PC-3 (cell line): ENCODE data around the gene GIPC2. TPM values are rescaled to one million over a fixed set of nuclear protein-coding genes. Genes with fewer than 3 reads are reported as not detected.

Experiments used
- ATAC-seq: fragments of 200-7000 bp; cut with Tn5 transposase; 2 replicates; pipeline ENCODE4 v1.9.1; 2020; ENCODE audit warnings: mild to moderate bottlenecking, moderate library complexity
- BruUV-seq: library from RNA; stranded (reverse); fragments of 400-500 nt; replicated peaks from 2 replicates; lab custom pipeline; 2021; lab: Mats Ljungman, UMichigan
- CTCF ChIA-PET: fragments of 300-600 bp; sonication (Branson Sonifier 250); formaldehyde crosslinking; loops from one replicate; lab custom pipeline; 2022; ENCODE audit warnings: antibody characterized with exemption; lab: Charles Lee
- POLR2A ChIA-PET: fragments of 300-600 bp; sonication (Branson Sonifier 250); formaldehyde crosslinking; loops from one replicate; lab custom pipeline; 2022; ENCODE audit warnings: antibody characterized with exemption; ENCODE audit not compliant: unreplicated experiment; lab: Charles Lee
- DNase-seq: peaks from one replicate; pipeline ENCODE4 v3.0.0-alpha.2; 2015
- H2AFZ ChIP-seq: fragments of 300-600 bp; sonication (generic); 2 replicates; pipeline ENCODE4 v1.6.0; 2016; ENCODE audit warnings: antibody characterized with exemption, low read length
- H3F3A ChIP-seq: fragments of 300-600 bp; sonication (generic); one replicate; pipeline ENCODE4 v1.6.0; 2017; ENCODE audit warnings: antibody characterized with exemption, low read length, control low read depth, mild to moderate bottlenecking; ENCODE audit not compliant: unreplicated experiment
- H3K27ac ChIP-seq: fragments of 300-600 bp; sonication (generic); 2 replicates; pipeline ENCODE4 v1.5.1; 2016; ENCODE audit warnings: mild to moderate bottlenecking, low read length
- H3K27me3 ChIP-seq: fragments of 300-600 bp; sonication (generic); 2 replicates; pipeline ENCODE4 v1.6.1; 2016; ENCODE audit warnings: low read length, mixed read lengths
- H3K36me3 ChIP-seq: fragments of 300-600 bp; sonication (generic); 2 replicates; pipeline ENCODE4 v1.6.1; 2016; ENCODE audit warnings: low read depth, mixed run types, low read length, mixed read lengths
- H3K4me1 ChIP-seq: fragments of 300-600 bp; sonication (generic); 2 replicates; pipeline ENCODE4 v1.5.1; 2016; ENCODE audit warnings: low read length; ENCODE audit not compliant: insufficient read depth
- H3K4me2 ChIP-seq: fragments of 300-600 bp; sonication (generic); 2 replicates; pipeline ENCODE4 v1.6.0; 2016; ENCODE audit warnings: low read length
- H3K4me3 ChIP-seq: fragments of 300-600 bp; sonication (generic); 2 replicates; pipeline ENCODE4 v1.5.1; 2016; ENCODE audit warnings: mild to moderate bottlenecking, low read length, mixed read lengths
- H3K79me2 ChIP-seq: fragments of 300-600 bp; sonication (generic); 2 replicates; pipeline ENCODE4 v1.6.1; 2017; ENCODE audit warnings: low read length, mixed read lengths
- H3K9ac ChIP-seq: fragments of 300-600 bp; sonication (generic); 2 replicates; pipeline ENCODE4 v1.6.0; 2016; ENCODE audit warnings: mild to moderate bottlenecking, low read length
- H3K9me2 ChIP-seq: fragments of 300-600 bp; sonication (generic); replicated peaks from 2 replicates; pipeline ENCODE4 v1.6.1; 2016; ENCODE audit warnings: mixed run types, low read length, mixed read lengths
- H3K9me3 ChIP-seq: fragments of 300-600 bp; sonication (generic); 2 replicates; pipeline ENCODE4 v1.6.1; 2016; ENCODE audit warnings: low read length, mixed read lengths
- H4K20me1 ChIP-seq: fragments of 300-600 bp; sonication (generic); 2 replicates; pipeline ENCODE4 v1.6.1; 2016; ENCODE audit warnings: low read length, mixed read lengths
- EZH2 ChIP-seq: fragments of 300-600 bp; sonication (generic); IDR thresholded peaks from one replicate; pipeline ENCODE4 v1.6.1; 2017; ENCODE audit warnings: antibody characterized with exemption, mild to moderate bottlenecking, low read length; ENCODE audit not compliant: unreplicated experiment
- EZH2phosphoT487 ChIP-seq: fragments of 300-600 bp; sonication (generic); IDR thresholded peaks from 2 replicates; pipeline ENCODE4 v1.6.1; 2018; ENCODE audit warnings: mild to moderate bottlenecking, antibody characterized with exemption, low read length, borderline replicate concordance
- intact Hi-C: fragments of 100-400 bp; cut with micrococcal nuclease; formaldehyde crosslinking; loops from 2 replicates; pipeline ENCODE4 v1.9.0; 2023
- total RNA-seq: library from RNA; depleted of rRNA; stranded (reverse); fragments of >200 nt; gene quantifications from 2 replicates; pipeline ENCODE4 v1.2.3, GENCODE V29; 2014
- TF ChIP-seq, protein P1 (sequence below): fragments of 300-600 bp; sonication (generic); conservative IDR thresholded peaks from 2 replicates; pipeline ENCODE4 v1.5.1; 2017; ENCODE audit warnings: antibody characterized with exemption, low read depth, mild to moderate bottlenecking, low read length

Gene GIPC2
- total RNA-seq, 1 experiment from 2014 or later = not detected

DNA sequence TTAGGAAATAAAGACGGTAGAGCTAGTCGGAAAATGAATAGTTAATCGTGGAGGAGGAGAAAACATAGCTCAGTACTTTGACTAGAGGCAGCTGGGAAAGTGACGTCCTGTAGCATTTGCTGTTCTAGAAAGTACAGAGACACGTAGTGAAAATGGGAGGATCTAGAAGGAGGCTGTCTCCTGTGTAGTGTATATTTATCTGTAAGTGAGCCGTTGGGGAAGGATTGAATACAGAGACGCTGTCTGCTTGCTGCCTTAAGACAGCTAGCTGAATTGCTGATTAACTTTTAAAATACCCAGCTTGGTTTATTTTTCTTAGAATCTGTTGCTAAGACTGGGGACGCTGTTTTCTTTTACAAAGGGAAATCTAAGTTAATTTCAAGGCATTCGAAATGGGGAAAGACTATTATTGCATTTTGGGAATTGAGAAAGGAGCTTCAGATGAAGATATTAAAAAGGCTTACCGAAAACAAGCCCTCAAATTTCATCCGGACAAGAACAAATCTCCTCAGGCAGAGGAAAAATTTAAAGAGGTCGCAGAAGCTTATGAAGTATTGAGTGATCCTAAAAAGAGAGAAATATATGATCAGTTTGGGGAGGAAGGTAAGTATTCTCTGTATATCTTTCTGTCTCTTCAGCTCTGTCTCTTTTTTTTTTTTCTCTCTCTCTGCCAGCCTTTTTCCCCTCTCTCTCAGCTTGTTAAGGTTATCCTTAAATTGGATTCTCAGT, 40.9 kb upstream of the GIPC2 start, which contains the start of gene DNAJB4:
Gene DNAJB4 (plus strand): TSS at position 221 of the 729 bp plus-strand sequence. CDS start 172 bp downstream, at position 393.
- Histone ChIP-seq H3K4me3 (peak within 1 kb of the TSS; percentile 84), H3K27me3 (no peaks in the 10 kb centered on the region), H3K9me3 (no peaks in the 10 kb centered on the region), H3F3A (no peaks in the 10 kb centered on the region), H3K4me1 (peaks cover 36% of the 10 kb centered on the region), H2AFZ (peak within 1 kb of the TSS; percentile 75), H3K4me2 (peak within 1 kb of the TSS; percentile 91), H3K36me3 (no peaks in the 10 kb centered on the region), H4K20me1 (no peaks in the 10 kb centered on the region), H3K79me2 (peaks cover 46% of the 10 kb centered on the region), H3K9me2 (no peaks in the 10 kb centered on the region), H3K9ac (peak within 1 kb of the TSS; percentile 84), H3K27ac (peak within 1 kb of the TSS; percentile 92)
- ChIA-PET POLR2A (interaction anchor here (0.5 to 2.0 kb wide), 13 partner anchors 19 to 1150 kb away, joined by 3 to 24 read pairs (median 4); partner anchors contain the start of genes FUBP1 and IFI44L), CTCF (interaction anchor here (0.6 to 2.2 kb wide), 5 partner anchors 26 to 439 kb away, joined by 3 to 22 read pairs (median 5); partner anchors contain the start of gene FUBP1)
- TF ChIP-seq EZH2 (no peak), EZH2phosphoT487 (no peak)
- TF ChIP-seq, protein P1, sequence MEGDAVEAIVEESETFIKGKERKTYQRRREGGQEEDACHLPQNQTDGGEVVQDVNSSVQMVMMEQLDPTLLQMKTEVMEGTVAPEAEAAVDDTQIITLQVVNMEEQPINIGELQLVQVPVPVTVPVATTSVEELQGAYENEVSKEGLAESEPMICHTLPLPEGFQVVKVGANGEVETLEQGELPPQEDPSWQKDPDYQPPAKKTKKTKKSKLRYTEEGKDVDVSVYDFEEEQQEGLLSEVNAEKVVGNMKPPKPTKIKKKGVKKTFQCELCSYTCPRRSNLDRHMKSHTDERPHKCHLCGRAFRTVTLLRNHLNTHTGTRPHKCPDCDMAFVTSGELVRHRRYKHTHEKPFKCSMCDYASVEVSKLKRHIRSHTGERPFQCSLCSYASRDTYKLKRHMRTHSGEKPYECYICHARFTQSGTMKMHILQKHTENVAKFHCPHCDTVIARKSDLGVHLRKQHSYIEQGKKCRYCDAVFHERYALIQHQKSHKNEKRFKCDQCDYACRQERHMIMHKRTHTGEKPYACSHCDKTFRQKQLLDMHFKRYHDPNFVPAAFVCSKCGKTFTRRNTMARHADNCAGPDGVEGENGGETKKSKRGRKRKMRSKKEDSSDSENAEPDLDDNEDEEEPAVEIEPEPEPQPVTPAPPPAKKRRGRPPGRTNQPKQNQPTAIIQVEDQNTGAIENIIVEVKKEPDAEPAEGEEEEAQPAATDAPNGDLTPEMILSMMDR = no peak
- peak; percentile 95 for DNase-seq
- peak; percentile 95 for ATAC-seq
- intact Hi-C loops = loop anchor here (1.0 to 2.0 kb wide), 4 partner anchors 26 to 109 kb away; partner anchors contain the start of gene FUBP1
- BruUV-seq = TSS peak; percentile 69

DNA sequence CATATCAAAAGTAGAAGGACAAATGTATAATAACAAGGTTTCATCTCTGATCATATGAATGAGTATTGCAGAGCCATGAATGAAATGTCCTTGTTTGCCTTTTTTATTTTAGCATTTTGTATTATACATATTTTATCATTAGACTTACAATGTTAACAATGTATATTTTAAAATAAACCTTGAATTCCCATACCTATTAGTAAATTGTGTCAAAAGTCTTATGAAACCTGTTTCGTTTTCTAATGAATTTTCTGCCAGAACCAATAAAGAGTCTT, 40.4 kb upstream of the GIPC2 start:
- Histone ChIP-seq H3K4me2 (peak overlapping the region; percentile 91), H3K36me3 (no peaks in the 10 kb centered on the region), H3K4me3 (peak overlapping the region; percentile 84), H4K20me1 (no peaks in the 10 kb centered on the region), H3F3A (no peaks in the 10 kb centered on the region), H3K9me3 (no peaks in the 10 kb centered on the region), H3K27me3 (no peaks in the 10 kb centered on the region), H3K9me2 (no peaks in the 10 kb centered on the region), H3K4me1 (peaks cover 31% of the 10 kb centered on the region), H2AFZ (peak overlapping the region; percentile 75), H3K79me2 (peaks cover 47% of the 10 kb centered on the region), H3K9ac (peak overlapping the region; percentile 84), H3K27ac (peak overlapping the region; percentile 92)
- ChIA-PET POLR2A (interaction anchor here (0.6 to 2.0 kb wide), 4 partner anchors 27 to 627 kb away, joined by 4 to 24 read pairs (median 8); partner anchors contain the start of gene FUBP1), CTCF (interaction anchor here (2.2 kb wide), 1 partner anchor 109 kb away, joined by 22 read pairs; no protein-coding TSS in a partner anchor)
- no TSS peak for BruUV-seq
- intact Hi-C loops = loop anchor here (2.0 kb wide), 3 partner anchors 27 to 65 kb away; partner anchors contain the start of gene FUBP1
- no peak for ATAC-seq
- no peak for DNase-seq
- TF ChIP-seq, protein P1 = no peak
- TF ChIP-seq EZH2 (no peak), EZH2phosphoT487 (no peak)
